Skin of body (tissue), 2 donors: ENCODE data around the gene FBLN5. TPM values are rescaled to one million over a fixed set of nuclear protein-coding genes. Genes with fewer than 3 reads are reported as not detected.

Source experiments
- DNase-seq: peaks from one replicate; lab custom pipeline; 2025; lab: John Stamatoyannopoulos, UW
- total RNA-seq: library from RNA; depleted of rRNA; stranded (reverse); fragments of >200 nt; gene quantifications from one replicate; pipeline ENCODE4 v1.2.3, GENCODE V29; 2014

The FBLN5 gene
- total RNA-seq, 1 donor from 2014 or later: 46.5 TPM

DNA sequence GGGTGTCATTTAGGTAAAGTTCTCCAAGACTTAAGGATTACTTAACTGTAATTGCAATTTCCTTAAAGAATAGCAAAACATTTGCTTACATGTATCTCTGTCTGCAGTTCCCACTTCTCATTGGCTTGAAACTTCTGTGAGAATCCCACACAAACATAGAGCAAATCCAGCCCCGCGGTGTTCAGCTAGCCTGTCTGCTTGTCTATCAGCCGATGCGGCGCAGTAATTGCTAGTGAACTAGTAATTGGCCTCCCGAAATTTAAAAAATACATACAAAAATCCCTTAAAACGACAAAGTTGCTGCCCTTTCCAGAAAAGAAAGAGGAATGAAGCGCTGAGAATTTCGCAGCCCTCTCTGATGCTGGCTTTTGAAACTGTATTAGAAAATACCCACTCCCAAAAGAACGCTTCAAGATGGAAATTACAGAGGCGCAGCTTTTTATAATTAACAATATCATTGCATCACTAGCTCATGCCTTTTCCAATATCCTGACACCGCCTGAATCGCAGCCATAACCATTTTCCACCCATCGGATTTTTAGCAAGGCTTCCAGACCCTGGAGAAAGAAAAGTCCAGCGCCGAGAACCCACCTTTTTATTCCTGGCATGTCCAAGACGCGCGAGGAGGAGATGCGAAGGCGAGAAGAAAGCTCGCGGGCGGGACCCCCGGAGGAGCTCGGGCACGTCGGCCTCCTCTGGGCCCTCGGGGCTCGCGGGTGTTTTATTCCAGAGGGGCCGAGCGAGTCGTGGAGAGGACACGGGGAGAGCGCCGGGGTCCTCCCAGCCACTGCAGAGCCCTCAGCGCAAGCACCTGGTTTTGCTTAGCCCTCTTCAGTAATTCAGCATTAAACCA, 646 bp downstream of the FBLN5 start:
- peak; percentile 88 for DNase-seq

GRCh38 chr14:91945751-91946621, 1.5 kb downstream of the FBLN5 start:
- DNase-seq: no peak

DNA sequence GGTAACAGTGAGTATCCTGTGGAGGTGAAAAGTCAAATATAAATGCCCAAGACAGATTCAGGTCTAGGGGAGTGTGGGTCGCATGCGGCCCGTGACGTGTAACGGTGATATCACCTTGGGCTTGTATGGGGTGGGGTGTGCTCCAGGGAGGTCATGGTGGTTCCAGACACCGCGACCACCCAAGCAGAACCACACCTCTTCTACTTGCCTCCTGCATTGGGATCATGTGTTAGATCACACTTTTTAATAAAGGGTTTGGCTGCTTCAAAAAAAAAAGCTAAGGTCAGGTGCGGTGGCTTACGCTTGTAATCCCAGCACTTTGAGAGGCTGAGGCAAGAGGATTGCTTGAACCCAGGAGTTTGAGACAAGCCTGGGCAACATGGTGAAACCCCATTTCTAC, 4.5 kb downstream of the FBLN5 start:
- DNase-seq: no peak

GRCh38 chr14:91942128-91942527, 5.4 kb downstream of the FBLN5 start:
- DNase-seq: no peak

DNA sequence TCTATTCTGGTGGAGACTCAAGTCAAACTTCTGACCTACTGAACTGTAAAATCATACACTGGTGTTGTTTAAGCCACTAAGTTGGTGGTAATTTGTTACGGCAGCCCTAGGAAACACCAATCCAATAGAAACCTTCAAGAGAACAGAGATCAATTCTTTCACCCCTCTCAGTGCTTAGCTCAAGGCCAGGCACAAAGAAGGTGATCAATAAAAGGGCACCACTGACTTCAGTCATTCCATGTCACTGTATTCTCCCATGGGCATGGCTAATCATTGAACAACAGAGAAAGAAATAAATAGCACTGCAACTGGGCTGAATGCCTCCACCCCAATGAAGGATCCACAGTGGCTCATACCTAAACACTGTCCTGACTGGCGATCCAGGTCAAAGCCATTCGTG, 7.3 kb downstream of the FBLN5 start:
- no peak for DNase-seq

DNA sequence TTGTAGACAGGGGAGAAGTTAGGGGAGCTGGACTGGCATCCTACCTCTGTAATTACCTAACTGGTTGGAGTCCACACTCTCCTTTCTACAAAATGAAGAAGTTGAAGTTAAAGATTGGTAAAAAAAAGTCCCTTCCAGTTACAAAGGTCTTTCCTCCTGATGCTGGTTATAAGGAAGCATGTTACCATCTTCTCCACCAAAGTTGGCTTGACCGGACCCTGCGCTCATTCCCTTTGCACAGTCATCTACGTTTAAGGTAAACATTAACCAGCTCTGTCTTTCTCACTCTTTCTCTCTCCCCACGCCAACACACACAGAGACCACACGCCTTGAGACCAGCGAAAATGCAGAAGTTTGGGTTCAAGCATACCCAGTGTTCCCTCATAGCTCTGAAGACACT, 11.9 kb downstream of the FBLN5 start:
- DNase-seq: no peak

DNA sequence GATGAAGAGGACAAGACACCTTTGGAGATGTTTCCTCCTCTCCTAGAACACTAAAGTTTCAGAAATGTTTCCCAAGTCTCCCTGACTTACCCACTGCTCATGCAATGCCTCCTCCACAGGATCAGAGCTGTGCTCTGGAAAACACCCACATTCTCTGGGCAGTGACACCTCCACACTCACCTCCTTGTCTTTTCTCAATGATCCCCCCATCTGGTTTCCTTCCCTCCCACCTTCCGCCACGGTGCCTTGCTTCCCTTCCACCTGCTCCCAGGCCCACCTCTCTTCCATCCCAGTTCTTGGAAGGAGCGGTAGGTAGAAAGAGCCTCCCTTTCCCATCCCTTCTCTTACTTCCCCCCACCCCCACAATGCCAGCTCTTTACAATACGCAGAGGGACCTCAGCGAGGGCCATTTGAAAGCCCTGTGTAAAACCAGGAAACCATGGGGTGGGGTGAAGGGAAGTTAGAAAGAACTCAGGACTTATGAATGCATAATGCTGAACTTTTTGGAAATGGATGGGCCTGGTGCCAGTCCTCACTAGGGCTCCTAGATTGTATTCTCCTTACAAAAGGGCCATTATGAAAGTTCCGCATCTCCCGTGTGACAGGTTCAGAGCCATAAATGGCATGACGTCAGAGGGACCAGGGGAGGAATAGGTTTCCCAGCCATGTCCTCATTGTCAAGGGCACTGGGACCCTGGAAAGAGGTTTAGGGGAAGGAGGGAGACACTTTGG, 12.8 kb downstream of the FBLN5 start:
- no peak for DNase-seq

DNA sequence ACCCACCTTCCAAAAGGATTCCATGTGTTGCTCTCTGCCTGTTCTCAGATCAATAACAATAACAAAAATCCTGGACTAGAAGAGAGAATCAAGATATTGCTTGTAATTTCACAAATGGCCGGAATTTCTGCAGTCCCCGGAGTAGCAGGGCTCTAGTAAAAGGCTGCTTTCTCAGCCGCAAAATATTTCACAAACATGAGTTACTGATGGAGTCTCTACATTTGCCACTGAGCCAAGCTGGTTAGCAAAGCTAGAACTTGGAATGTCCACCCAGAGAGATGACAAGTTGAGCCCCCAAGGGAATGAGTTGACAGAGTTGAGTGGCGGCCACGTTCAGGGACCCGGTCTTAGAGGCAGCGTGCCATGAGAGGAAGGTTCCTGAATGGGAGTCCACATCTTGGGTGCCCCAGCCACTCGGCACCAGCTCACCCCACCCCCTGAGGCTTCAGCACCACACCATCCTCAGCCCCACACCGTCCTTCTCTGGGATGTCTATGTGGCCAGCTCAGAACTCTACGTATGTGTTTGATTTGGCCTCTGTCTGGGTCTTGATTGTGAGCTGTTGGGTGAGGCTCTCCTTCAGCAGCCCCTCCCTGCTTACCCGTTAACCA, 15.9 kb downstream of the FBLN5 start:
- no peak for DNase-seq

DNA sequence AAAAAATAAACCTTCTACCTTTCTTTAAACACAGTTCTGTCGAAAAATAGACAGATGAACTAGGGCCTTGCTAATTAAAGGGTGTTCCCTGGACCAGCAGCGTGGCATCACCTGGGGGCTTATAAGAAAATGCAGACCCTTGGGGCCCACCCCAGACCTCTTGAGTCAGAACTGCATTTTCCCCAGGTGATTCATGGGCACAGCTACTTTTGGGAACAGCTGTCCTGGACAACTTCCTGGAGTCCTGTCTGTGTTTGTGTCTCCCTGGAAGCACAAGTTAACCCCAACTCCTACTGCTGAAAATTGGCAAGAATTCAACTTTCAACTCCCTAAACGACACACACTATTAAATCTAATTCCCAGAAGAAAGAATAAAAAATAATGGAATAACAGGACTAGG, 17.8 kb downstream of the FBLN5 start:
- DNase-seq: no peak

GRCh38 chr14:91927800-91928199, 19.7 kb downstream of the FBLN5 start:
- DNase-seq: no peak

DNA sequence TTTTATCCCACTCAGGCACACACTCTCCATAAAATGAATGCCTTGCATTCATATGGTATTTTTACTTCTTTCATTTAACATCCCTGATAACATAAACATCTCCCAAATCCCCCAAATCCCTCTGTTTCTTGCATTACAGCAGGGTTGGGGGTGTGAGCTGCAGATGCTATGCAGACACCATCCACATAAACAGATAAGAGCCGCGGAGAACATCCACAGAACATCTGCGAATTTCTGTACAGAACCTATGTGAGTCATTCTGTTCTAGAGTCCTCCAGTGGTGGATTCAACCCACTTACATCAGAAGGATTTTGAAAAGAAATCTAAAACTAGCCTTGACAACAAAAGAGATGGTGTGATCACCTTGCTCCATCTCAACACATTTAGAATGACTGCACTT, 20.3 kb downstream of the FBLN5 start:
- DNase-seq: no peak

- DNase-seq: no peak
Measured at GRCh38 chr14:91926131-91926890, 21.2 kb downstream of the FBLN5 start.

- no peak for DNase-seq
Measured at GRCh38 chr14:91925727-91926121, 21.8 kb downstream of the FBLN5 start.

GRCh38 chr14:91925001-91925726, 22.3 kb downstream of the FBLN5 start:
- peak; percentile 98 for DNase-seq

- no peak for DNase-seq
Measured at GRCh38 chr14:91920526-91920925, 27.0 kb downstream of the FBLN5 start.

DNA sequence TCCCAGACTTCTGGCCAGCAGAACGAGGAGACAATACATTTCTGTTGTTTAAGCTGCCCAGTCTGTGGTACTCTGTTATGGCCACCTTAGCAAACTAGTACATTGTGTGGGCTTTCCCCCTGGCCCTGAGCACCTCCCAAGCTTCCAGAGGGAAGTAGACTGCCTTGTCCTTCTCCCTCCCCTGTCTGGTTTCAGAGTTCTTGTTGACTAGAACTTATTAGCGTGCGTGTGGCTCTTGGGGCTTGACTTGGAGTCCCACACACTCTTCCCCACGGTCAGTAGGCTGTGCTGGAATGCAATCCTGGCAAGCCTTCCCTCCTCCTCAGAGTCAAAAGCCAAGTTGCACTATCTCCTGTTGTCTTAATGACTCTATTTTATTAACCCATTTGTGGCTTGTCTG, 27.7 kb downstream of the FBLN5 start:
- no peak for DNase-seq

DNA sequence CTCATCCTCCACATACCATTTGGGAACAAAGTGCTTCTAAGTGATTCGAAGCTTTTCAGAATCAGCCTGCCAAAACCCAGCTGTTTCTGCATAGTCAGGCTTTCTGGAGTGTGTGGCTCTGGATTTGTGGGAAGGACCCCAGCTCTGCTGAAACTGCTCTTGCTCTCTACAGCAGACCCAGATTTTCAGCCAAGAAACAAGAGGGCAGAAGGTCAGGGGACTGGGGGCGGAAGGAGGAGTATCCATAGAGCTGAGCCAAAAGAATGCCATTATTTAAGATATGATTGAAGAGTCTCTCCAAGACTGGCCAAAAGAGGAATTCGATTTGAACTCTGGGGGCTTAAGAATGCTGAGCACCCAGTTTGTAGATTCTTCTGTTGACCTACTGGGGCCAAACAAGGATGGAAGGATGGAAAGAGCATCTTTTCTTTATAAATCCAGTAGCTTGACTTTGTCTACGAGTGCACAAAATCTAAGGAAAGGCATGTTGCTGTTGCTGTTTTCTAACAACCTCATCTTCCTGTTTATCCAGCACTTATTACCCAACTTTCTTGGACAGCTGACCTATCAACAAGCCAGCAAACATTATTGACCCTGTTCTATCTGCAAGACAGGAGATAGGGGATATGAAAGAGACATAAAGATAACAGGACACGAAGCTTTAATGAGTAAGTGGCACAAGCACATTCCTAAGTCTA, 29.2 kb downstream of the FBLN5 start:
- no peak for DNase-seq

DNA sequence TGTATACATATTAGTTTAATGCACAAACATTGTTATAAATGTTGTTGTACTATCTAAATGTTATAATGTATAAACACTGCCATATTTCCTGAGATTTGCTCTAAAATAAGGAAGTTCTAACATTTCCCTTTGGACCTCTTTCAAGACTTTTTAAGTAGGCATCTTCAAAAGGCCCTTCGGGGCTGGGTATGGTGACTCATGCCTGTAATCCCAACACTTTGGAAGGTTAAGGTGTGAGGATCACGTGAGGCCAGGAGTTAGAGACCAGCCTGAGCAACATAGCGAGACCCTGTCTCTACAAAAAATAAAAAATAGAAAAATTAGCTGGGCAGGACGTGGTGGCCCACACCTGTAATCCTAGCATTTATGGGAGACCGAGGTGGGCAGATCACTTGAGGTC, 35.5 kb downstream of the FBLN5 start:
- DNase-seq: no peak

- no peak for DNase-seq
Measured at GRCh38 chr14:91911474-91912032, 35.9 kb downstream of the FBLN5 start.
